Pancreas (tissue), 10 donors: ENCODE measurements around the gene RAB1A. TPM values are rescaled to one million over a fixed set of nuclear protein-coding genes. Genes with fewer than 3 reads are reported as not detected.

Experiments used
- ATAC-seq, 4 donors: fragments of 200-7000 bp; cut with Tn5 transposase; one replicate each; pipeline versions ENCODE4 v1.8.0 to v1.9.1; 2020; ENCODE audit warnings: mild to moderate bottlenecking in 4 of 4, moderate library complexity in 4 of 4
- DNase-seq, 6 donors: peaks; one replicate each; pipeline ENCODE4 v3.0.0-alpha.2; 2020
- FAIRE-seq: peaks from 2 replicates; lab custom pipeline; 2012; peaks lifted over from hg19 to GRCh38; lab: Jason Lieb, UNC
- H3K27ac ChIP-seq, 4 donors: fragments of 200-600 bp; sonication (generic); 1 replicate in 3 of 4; 2 replicates in 1 of 4; pipeline versions ENCODE4 v1.5.0 to v1.8.0; 2020
- H3K27me3 ChIP-seq, 4 donors: fragments of 200-600 bp; one replicate each; pipeline ENCODE4 v1.8.0; 2021
- H3K36me3 ChIP-seq, 3 donors: fragments of 200-600 bp; sonication (generic) in 1 of 3; one replicate each; pipeline versions ENCODE4 v1.5.0 to v1.8.0; 2020 to 2021
- H3K4me1 ChIP-seq, 3 donors: fragments of 200-600 bp; one replicate each; pipeline ENCODE4 v1.8.0; 2021
- H3K4me3 ChIP-seq, 4 donors: fragments of 200-600 bp; sonication (generic) in 2 of 4; one replicate each; pipeline versions ENCODE4 v1.5.0 to v1.8.0; 2020 to 2021
- H3K9me3 ChIP-seq, 4 donors: fragments of 200-600 bp; one replicate each; pipeline ENCODE4 v1.8.0; 2021
- CTCF ChIP-seq, 4 donors: fragments of 200-600 bp; sonication (generic) in 3 of 4; IDR thresholded peaks; one replicate each; pipeline versions ENCODE4 v1.5.0 to v1.8.0; 2021; ENCODE audit warnings: antibody characterized with exemption in 4 of 4
- WGBS, 2 donors: extraction: QIAGEN DNeasy Blood & Tissue Kit; methylation state at CpG; one replicate each; pipeline ENCODE4 v1.1.7; 2013; 5-methylcytosine and 5-hydroxymethylcytosine counted together
- intact Hi-C, 3 donors: fragments of 100-400 bp; cut with DNase I; formaldehyde crosslinking; loops; one replicate each; pipeline versions ENCODE4 v1.11.1 to v1.14.2; 2022
- polyA plus RNA-seq, 2 donors: library from polyadenylated mRNA; stranded (reverse); fragments of 200-250 nt; gene quantifications; one replicate each; pipeline ENCODE4 v1.2.3, GENCODE V29; 2013
- total RNA-seq, 6 donors: library from RNA; stranded (reverse); fragmentation: NEBNext Ultra II Directional in 4 of 6; extraction: Animal tissue kit (Norgen Biotek cat#: 25700) in 4 of 6; gene quantifications; one replicate each; pipeline versions ENCODE4 v1.2.1 to v1.2.4, GENCODE V29; 2021 to 2023
- donor health status: healthy with polysubstance abuse.
- donor health status: DM: no; HTN: no; CAD: no; lungs with moderate emphysema.
- donor health status: DM: no; HTN: no; CAD: no.
- donor health status: control.
- donor health status: control.
- donor health status: Bipolar disorder and iron deficiency.
- donor health status: DM: yes; HTN: yes; CAD: no.
- donor health status: DM: no; HTN: no; CAD: no.
- donor health status: DM: no; HTN: no; CAD: no.
- donor health status: DM: yes; HTN: yes; CAD: no.

RAB1A gene
- total and polyA plus RNA-seq, 8 donors = 43.1 to 84.0 (median 67.5) TPM

- WGBS, 2 donors = 76 to 82% methylated on average over 14 of the region's 14 CpGs
- no peak for DNase-seq
- TF ChIP-seq CTCF (IDR thresholded peaks at IDR 0.05) = no peak
- Histone ChIP-seq H3K27me3 (no peaks in the 10 kb centered on the region), H3K27ac (peak overlapping the region in 1 of 4 donors; percentile 12), H3K36me3 (peaks cover 0 to 17% (median 0%) of the 10 kb centered on the region in 3 donors), H3K9me3 (no peaks in the 10 kb centered on the region), H3K4me3 (no peak overlapping the region), H3K4me1 (peaks cover 6 to 11% (median 7%) of the 10 kb centered on the region in 3 donors)
- intact Hi-C loops = loop anchor here in 1 of 3 donors (10.0 kb wide), 1 partner anchor 107 kb away; no protein-coding TSS in a partner anchor
- no peak for ATAC-seq
- FAIRE-seq = no peak
Measured at GRCh38 chr2:65067806-65068553, 61.9 kb downstream of the RAB1A start.

- DNase-seq = peak in 4 of 6 donors; percentile 57 to 65 (median 60)
- peaks cover 0 to 3% (median 0%) of the 10 kb centered on the region in 3 donors for H3K36me3 ChIP-seq
- no peaks in the 10 kb centered on the region for H3K9me3 ChIP-seq
- ATAC-seq = peak; percentile 49 to 77 (median 63)
- peaks cover 25 to 32% (median 26%) of the 10 kb centered on the region in 3 donors for H3K4me1 ChIP-seq
- 35 to 40% methylated on average over 14 of the region's 14 CpGs for whole genome bisulfite sequencing, 2 donors
- TF ChIP-seq CTCF (IDR thresholded peaks at IDR 0.05) = peak in 2 of 4 donors; percentile 8 to 43
- intact Hi-C loops = loop anchor here in 1 of 3 donors (10.0 kb wide), 1 partner anchor 110 kb away; no protein-coding TSS in a partner anchor
- H3K27ac ChIP-seq = peak overlapping the region in 3 of 4 donors; percentile 19 to 71 (median 67)
- no peaks in the 10 kb centered on the region for H3K27me3 ChIP-seq
- FAIRE-seq = no peak
- H3K4me3 ChIP-seq = no peak overlapping the region
Measured at GRCh38 chr2:65064728-65065552, 65.0 kb downstream of the RAB1A start.

- Histone ChIP-seq H3K27ac (peak overlapping the region in 1 of 4 donors; percentile 93), H3K4me3 (no peak overlapping the region), H3K9me3 (no peaks in the 10 kb centered on the region), H3K27me3 (no peaks in the 10 kb centered on the region), H3K36me3 (no peaks in the 10 kb centered on the region), H3K4me1 (peaks cover 36 to 48% (median 38%) of the 10 kb centered on the region in 3 donors)
- no peak for TF ChIP-seq CTCF (IDR thresholded peaks at IDR 0.05)
- DNase-seq (no peak), ATAC-seq (no peak), FAIRE-seq (no peak)
- WGBS, 2 donors = 58 to 75% methylated on average over 13 of the region's 13 CpGs
- intact Hi-C loops = loop anchor here in 1 of 3 donors (10.0 kb wide), 1 partner anchor 112 kb away; no protein-coding TSS in a partner anchor
Measured at GRCh38 chr2:65062843-65063825, 66.8 kb downstream of the RAB1A start.

- intact Hi-C loops = loop anchor here in 1 of 3 donors (10.0 kb wide), 1 partner anchor 113 kb away; no protein-coding TSS in a partner anchor
- WGBS, 2 donors = 37 to 53% methylated on average over 8 of the region's 8 CpGs
- H3K27ac ChIP-seq = peak overlapping the region; percentile 64 to 93 (median 78)
Measured at GRCh38 chr2:65061910-65062339, 68.0 kb downstream of the RAB1A start.

More at GRCh38 chr2:65061910-65062339, 68.0 kb downstream of the RAB1A start:
- DNase-seq = peak; percentile 69 to 89 (median 84)
- H3K4me1 ChIP-seq = peaks cover 42 to 58% (median 44%) of the 10 kb centered on the region in 3 donors
- TF ChIP-seq CTCF (IDR thresholded peaks at IDR 0.05) = no peak
- no peaks in the 10 kb centered on the region for H3K27me3 ChIP-seq
- no peak for FAIRE-seq
- no peaks in the 10 kb centered on the region for H3K9me3 ChIP-seq
- ATAC-seq = peak; percentile 71 to 80 (median 76)
- no peak overlapping the region for H3K4me3 ChIP-seq
- no peaks in the 10 kb centered on the region for H3K36me3 ChIP-seq
